HG02852 (cell line): Measurements from ENCODE around the gene CELA2B.
"Not testable (repeated sequence)": the region's sequence is repeated elsewhere in the genome, so short reads cannot be mapped to it uniquely, and the experiment has no call there.

Experiments
- ATAC-seq: cut with Tn5 transposase; IDR thresholded peaks from one replicate; pipeline ENCODE4 v1.9.1; 2021; ENCODE audit warnings: mild to moderate bottlenecking, moderate library complexity; ENCODE audit not compliant: unreplicated experiment

Gene CELA2B

DNA sequence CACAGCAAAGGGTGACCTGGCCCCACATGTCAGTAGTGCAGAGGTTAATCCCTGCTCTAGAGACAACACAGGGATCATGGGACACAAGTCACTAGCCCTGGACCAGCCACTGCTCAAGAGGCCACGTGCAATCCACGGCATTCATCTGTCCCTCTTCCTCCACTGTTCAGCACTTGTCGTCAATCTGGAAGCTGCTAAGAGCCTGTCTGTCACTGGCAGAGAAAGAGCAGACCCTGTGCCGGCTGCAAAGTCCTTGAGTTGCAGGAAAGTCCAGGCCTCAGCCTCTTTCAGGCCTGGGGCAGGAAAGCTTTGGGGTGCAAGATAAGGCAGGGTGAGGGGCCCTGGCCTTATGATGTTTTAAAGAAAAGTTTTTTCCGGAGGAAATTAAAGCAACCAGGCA is 16.7 kb downstream of the CELA2B start:
- no peak for ATAC-seq

DNA sequence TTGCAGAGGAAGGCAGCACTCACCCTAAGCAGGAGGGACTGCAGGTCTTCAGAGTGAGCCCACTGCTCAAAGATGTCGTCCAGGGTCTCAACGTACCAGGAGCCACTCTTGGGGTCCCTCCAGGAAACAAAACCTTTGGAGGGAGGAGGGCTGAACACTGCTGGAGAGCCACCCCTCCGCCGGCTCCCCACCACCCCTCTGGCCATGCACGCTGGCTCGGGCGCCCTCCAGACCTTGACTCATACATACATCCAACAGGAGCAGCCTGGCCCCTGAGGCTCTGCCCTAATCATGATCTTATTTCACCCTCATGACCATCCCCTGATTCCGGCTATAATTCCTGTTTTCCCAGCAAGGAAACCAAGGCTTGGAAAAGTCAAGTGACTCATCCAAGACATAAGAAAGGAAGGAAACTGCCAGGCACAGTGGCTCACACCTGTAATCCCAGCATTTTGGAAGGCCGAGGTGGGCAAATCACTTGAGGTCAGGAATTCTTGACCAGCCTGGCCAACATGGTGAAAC is 18.0 kb downstream of the CELA2B start:
- ATAC-seq: no peak

DNA sequence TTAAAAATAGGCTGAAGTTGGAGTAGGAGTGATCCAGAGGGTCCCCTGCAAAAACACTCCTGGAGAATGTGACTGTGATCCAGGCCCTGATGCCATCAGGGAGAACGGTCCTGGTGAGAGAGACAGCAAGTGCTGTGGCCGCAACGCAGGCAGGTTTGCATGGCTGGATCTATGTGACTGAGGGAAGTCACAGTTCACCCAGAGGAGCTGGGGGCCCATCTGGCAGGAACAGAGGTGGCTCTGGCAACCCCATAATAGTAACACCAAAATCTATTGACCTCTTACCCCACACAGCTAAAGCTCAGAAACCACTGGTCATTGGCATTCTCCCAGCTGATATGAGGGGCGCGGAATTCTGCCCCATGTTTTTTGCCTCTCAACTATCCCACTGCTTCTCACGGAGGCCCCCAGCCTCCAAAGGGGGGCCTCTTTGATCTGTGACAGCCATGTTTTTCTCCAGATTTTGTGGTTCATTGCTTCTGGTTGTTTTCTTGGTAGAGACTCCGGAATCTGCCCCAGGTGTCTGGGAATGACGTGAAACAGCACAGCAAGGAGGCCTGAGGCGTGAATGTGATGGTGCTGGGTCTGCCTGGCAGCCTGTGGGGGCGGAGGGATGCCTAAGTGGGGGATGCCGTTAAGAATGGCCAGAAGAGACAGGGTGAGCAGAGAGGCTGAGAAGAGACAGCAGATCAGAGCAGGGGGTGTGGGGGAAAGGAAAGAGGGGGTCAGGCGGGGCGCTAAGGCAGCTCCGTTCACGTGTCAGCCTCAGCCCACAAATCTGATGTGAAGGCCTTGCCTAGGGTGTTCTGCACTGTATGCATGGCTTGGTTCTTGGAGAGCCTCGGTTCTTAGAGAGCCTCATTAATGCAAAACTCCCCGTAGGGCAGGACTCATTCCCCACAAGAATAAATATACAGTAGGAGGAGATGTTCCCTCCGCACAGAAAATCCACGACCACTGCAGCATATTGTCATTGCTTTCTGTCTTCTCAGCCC is 24.6 kb downstream of the CELA2B start:
- no peak for ATAC-seq

DNA sequence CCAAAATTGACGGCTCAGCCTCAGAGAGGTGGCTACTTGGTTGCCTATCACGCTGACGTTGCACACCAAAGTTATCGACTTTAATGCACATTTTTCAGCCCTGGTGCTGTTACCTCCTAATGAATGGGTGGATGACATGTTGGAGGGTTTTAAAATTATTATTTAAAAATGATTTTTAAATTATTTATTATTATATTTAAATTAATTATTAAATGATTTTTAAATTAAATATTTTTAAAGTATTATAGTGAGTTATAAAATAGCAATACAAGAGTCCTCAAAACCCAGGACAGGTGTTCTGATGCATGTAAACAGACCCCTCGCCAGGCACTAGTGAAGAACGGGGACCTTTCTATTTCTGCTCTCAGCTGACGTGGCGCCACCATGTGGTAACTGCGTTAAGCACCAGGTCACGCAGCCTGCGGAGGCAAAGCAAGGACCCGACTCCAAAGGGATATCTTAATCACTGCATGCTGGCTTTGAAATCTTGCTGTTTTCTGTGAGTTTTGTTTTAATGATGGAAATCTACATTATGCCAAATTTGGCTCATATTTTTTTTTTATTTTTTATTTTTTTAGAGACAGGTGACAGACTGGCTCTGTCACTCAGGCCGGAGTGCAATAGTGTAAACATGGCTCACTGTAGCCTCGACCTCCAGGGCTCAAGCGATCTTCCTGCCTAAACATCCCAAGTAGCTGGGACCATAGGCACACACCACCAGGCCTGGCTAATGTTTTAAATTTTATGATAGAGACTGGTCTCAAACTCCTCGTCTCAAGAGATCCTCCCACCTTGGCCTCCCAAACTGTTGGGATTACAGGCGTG is 25.5 kb downstream of the CELA2B start:
- no peak for ATAC-seq

DNA sequence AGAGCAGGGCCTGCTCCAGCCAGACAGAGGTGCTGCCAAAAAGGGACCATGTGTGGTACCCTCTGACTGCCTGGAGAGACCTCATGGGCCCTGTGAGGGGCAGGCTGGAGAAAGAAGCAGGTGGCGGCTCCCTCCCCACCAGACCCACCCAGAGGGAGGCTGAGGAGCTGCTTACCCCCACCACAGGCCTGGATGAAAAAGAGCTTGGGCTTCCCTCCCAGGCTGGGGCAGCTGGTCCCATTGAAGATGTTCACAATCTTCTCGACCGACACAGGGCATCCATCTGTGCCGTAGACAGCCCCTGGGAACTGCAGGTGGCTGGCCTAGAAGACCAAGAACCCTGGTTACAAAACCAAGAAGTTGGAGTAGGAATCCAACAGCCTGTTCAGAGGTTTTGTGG is 28.5 kb downstream of the CELA2B start:
- ATAC-seq: no peak

DNA sequence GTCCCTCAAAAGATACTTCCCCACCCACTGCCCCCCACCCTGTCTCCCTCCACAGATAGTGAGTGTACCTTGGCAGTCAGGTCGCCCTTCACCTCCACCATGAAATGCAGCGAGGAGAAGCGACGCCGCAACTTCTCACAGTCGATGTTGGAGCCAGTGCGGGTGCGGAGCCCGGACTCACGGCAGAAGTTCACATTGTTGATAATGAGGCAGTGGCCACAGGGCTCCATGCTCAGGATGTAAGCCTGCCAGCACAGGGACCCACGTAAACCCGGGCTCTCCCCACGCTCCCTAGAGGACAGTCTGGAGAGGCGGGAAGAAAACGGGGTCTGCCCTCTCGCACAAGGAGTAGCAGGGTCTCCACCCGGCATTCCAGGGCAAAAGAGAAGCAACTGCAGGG is 30.9 kb downstream of the CELA2B start:
- no peak for ATAC-seq

DNA sequence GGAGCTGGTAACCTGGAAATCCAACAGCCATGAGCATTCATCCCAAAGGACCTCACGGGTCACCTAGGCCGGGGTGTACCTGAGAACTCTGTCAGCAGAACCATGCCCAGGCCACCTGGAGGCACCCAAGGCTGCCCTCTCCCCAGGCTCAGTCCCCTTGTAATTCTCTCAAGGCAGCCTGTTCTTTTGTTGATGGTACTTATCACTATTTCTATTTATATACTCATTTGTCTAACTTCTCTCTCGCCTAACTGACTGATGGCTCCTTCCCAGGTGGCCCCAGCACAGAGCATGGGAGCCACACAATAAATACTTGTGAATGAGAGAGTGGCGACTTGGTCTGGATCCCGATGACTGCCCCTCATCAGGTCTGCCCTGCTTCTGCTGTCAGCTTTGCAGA is 31.4 kb downstream of the CELA2B start:
- no peak for ATAC-seq

DNA sequence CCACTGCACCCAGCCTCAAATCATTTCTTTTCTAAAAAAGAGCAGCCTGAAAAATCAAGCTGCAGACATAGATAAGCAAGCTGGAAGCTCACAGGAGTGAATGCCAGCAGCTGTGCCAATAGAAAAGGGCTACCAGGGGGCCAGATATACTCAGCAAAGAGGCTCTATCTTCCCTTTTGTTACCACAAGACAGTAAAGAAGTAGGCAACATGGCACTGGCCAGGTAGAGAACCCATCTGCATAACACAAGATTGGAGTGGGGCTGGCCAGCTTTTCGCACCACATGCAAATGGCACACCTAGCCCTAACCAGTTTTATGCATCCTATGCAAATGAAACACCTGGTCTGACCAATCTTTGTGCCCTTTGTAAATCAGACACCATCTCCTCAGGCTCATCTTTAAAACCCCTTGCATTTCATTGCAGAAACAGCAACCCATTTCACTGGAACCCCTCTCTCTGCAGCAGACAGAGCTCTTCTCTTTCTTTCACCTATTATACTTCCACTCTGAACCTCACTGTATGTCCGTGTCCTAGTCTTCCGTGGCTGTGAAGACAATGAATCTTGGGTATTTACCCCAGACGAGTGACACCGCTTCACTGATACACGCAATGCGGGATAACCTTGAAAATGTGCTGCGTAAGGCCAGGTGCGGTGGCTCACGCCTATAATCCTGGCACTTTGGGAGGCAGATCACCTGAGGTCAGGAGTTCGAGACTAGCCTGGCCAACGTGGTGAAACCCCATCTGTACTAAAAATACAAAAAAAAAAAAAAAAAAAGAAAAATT is 33.0 kb downstream of the CELA2B start:
- ATAC-seq: no peak

DNA sequence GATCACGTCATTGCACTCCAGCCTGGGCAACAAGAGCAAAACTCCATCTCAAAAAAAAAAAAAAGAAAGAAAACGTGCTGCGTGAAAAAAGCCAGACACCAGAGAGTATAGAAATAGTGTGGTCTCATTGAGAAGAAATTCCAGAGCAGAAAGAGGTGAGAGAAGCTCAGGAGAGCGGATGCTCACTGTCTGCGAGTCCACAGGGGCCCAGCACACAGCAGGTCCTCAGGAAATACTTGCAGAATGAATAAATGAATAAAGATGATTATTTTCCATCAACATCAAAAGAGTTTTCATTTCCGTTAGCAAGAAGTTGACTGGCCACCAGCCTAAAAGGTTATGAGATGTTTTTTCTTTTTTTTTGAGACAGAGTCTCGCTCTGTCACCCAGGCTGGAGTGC is 33.7 kb downstream of the CELA2B start:
- no peak for ATAC-seq

DNA sequence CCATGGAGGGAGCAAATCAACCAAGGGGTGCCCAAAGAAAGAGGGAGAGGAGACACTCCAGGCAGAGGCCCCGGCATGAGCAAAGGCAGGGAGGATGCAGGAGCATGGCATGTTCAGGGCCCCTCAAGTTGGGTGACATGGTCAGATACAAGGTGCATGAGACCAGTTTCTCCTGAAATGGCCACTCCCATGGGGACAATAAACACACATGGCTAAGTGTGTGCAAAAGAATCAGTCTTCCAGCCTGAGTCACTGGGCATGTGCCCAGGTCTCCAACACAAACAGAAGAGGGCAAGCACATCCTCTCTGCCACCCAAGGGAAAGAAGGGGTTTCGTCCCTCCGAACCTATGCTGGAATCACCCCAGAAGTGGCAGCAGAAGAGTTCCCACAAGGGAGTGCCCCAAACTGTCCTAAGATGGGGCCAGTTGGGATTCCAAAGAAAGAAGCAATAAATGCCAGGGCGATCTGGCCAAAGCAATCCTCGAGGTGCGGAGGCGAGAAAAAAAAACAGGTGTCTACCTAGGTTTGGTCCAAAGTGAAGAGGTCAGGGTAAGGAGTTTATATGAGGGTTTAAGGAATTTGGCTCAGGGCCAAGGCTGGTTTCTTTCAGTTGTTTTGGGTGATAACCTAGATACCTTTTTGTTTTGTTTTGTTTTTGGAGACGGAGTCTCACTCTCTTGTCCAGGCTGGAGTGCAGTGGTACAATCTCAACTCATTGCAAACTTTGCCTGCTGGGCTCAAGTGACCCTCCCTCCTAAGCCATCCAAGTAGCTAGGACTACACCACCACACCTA is 34.9 kb downstream of the CELA2B start:
- ATAC-seq: no peak

DNA sequence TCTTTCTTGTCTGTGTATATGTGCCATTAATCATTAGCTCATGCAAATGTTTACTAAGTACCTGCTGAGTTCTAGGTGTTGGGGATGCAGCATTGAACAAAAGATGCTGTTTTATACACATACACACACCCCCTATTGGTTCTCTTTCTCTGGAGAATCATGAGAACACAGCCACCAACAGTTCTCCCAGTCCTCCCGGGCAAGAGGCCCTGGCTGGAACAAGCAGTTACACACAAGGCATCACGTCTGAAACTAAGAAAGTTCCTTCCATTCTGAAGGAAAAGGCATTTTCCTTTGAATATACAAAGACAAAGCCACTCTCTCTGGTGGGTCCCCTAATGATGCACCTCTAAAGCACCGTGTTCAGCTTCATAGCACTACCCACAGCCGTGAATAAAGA is 37.3 kb downstream of the CELA2B start:
- ATAC-seq: no peak

DNA sequence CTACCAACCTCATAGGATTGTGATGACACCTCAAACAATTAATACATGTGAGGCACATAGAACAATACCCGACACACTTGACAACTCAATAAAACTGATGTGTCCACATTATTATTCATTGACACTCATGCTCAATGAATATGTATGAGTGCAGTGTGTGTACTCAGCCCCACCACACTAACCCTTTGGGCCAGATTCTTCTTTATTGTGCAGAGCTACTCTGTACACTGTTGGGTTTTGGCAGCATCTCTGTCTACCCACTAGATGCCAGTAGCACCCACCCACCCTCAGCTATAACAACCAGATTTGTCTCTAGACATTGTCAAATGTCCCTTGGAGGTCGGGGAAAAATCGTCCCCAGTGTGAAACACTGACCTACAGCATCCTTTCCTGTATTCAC is 38.0 kb downstream of the CELA2B start:
- ATAC-seq: no peak

DNA sequence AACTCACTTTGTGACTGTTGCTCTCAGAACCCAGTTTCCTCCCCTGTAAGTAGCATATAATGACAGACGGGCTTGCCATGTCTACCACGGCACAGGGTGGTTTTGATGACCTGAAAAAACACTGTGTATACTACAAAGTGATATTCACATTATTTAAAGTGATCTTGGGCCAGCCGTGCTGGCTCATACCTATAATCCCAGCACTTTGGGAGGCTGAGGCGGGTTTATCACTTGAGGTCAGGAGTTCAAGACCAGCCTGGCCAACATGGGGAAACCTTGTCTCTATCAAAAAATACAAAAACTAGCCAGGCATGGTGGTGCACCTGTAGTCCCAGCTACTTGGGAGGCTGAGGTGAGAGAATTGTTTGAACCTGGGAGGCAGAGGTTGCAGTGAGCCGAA is 38.7 kb downstream of the CELA2B start:
- not testable (repeated sequence) for ATAC-seq

DNA sequence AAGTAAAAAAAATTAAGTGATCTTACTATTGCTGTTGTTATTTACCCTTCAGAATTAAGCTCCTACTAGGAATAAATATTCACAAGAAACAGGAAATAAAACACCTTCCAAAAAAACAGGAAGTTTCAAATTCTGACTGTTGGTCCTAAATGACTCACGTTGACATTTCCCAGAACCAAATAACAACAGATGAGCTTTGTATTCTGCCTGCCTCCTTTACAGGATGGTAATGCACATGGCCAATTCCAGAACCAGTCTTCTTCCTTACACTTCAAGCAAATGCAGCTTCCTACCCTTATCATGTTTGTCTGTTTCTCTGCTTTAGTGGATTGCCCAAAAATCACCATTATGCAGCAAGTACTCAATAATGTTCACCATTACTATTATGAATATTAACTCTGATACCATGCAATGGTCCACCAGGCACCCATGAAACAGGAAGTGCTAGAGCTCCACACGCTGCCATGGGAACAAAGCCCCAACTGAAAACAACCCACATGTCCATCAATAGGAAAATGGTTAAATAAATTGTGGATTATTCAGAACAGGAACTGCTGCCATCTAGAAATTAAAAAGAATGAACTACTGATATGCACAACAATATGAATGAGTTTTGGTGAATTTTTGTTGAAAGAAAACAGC is 39.2 kb downstream of the CELA2B start:
- ATAC-seq: no peak

DNA sequence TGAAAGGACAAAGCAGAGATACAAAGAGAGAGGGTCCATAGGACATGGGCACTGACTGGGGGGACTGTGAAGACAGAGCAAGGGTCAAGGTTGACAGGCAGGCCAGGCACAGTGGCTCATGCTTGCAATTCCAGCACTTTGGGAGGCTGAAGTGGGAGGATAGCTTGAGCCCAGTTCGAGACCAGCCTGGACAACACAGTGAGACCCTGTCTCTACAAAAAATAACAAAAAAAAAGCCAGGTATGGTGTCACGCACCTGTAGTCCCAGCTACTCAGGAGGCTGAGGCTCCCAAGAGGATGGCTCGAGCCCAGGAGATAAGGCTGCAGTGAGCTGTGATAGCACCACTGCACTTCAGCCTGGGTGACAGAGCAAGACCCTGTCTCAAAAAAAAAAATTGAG is 43.7 kb downstream of the CELA2B start:
- no peak for ATAC-seq

DNA sequence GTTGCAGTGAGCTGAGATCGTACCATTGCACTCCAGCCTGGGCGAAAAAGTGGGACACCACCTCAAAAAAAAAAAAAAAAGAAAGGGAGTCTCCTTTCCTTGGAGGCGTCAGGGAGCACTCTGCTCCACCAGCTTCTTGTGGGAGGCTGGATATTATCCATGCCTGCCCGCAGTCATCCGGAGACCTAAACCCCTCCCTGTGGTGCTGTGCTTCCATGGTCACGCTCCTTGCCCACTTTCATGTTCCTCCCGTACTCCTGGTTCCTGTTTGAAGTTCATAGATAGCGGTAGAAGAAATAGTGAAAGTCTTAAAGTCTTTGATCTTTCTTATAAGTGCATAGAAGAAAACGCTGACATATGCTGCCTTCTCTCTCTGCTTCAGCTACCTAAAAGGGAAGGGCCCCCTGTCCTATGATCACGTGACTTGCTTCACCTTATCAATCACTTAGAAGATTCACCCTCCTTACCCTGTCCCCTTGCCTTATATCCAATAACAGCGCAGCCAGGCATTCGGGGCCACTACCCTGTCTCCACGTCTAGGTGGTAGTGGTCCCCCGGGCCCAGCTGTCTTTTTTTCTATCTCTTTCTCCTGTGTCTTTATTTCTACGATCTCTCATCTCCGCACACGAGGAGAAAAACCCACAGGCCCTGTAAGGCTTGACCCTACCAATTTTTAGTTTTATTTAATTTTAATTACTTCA is 45.5 kb downstream of the CELA2B start:
- ATAC-seq: not testable (repeated sequence)

DNA sequence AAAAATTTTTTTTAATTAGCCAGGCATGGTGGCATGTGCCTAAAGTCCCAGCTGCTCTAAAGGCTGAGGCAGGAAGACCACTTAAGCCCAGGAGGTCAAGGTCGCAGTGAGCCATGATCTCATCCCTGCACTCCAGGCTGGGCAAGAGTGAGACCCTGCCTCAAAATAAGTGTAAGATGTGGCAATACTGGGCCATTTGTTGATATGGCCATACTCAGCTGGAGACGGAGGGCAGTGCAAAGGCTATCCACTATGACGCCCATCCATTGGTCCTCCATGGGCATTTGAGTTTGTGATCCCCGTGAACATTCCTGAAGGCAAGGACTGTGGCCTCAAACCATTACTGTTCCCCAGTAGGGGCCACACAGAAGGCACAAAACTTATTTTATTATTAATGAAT is 46.6 kb downstream of the CELA2B start:
- ATAC-seq: no peak

DNA sequence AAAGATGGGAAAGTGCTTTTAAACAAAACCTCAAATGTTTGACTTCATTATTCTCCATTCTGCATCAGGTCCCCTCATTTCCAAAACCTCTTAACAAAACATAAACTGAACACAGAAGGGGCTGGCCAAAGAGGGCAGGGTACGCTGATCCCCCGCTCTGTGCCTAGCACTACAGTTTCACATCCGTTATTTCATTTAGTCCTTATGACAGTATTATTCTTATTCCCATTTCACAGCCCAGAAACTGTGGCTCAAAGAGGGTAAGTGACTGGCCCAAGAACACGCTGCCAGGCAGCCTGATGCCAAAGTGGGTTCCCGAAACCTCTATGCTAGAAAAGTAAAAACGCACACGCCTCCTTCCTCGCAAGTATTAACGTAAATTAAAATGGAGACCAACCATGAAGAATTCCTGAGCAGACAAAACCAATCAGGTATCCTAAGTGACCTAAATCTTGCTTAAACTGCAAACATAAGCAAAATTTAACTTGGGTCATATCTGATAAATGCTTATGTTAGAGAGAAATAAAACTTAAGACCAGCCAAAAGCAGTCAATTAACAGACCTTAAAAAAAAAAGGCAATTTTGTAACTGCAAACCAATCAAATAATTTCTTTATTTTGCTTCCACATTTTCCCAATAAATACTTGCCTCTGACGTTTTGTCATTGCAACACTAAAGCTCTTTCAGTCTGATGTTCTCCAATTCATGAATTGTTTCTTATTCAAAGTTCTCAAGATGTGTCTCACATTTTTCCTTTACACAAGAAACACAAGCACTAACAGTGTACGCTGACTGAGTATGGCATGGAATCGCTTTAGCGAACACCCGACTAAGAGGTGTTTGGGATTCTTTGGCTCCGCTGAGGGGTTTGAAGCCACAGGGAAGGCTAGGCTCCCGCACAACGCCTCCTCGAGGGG is 47.5 kb downstream of the CELA2B start:
- no peak for ATAC-seq
